ENCODE results near the gene LYPD3.

The LYPD3 gene

DNA sequence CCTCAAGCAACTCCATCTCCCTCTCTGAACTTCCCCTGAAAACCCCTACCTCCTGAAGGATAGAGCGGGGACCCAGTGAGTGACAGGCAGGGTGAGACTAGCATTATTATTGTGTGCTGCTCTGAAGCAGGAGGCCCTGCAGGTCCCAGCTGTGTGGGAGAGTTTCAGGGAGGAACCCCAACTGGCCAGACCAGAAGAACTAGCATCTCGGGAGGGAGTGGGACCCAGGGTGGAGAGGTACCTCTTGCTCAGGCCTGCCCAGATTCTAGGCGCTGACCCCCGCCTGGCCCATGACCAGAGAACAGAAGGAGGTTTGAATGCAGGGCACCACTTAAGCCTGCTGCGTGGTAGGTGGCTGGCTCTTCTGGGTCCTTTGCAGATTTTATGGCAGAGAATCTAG, 5.7 kb upstream of the LYPD3 start:
- TF ChIP-seq, protein P1, sequence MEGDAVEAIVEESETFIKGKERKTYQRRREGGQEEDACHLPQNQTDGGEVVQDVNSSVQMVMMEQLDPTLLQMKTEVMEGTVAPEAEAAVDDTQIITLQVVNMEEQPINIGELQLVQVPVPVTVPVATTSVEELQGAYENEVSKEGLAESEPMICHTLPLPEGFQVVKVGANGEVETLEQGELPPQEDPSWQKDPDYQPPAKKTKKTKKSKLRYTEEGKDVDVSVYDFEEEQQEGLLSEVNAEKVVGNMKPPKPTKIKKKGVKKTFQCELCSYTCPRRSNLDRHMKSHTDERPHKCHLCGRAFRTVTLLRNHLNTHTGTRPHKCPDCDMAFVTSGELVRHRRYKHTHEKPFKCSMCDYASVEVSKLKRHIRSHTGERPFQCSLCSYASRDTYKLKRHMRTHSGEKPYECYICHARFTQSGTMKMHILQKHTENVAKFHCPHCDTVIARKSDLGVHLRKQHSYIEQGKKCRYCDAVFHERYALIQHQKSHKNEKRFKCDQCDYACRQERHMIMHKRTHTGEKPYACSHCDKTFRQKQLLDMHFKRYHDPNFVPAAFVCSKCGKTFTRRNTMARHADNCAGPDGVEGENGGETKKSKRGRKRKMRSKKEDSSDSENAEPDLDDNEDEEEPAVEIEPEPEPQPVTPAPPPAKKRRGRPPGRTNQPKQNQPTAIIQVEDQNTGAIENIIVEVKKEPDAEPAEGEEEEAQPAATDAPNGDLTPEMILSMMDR (IDR thresholded peaks at IDR 0.05; ENCODE audit: low read depth, low read length): no peak
- DNase-seq (ENCODE audit: low read depth in 2 of 2): no peak

DNA sequence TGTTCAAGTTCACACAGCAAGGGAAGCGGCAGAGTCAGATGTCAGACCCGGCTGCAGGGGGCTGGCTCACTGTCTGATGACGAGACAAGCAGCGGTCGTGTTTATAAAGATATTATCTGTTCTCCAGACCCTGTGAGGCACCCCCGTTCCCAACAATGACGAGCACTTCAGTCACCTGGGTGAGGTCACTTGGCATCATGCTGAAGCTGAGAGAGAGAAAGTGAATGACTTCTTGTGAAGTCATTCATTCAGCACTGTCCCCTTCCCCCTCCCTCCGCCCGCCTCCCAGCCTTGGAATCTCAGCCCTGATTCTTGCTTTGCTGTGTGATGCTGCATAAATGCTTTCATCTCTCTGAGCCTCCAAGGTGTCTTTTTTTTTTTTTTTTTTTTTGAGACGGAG, 4.9 kb upstream of the LYPD3 start:
- peak in 1 of 2 donors; percentile 71 for DNase-seq (ENCODE audit: low read depth in 2 of 2)
- H3K4me3 ChIP-seq (replicated peaks in 1 of 2; ENCODE audit: low read depth in 2 of 2, low read length in 2 of 2): no peak overlapping the region
- TF ChIP-seq, protein P1 (IDR thresholded peaks at IDR 0.05; ENCODE audit: low read depth, low read length): no peak

More for the DNA sequence above, 5.7 kb upstream of the LYPD3 start:
- no peak overlapping the region for H3K4me3 ChIP-seq (replicated peaks in 1 of 2; ENCODE audit: low read depth in 2 of 2, low read length in 2 of 2)

DNA sequence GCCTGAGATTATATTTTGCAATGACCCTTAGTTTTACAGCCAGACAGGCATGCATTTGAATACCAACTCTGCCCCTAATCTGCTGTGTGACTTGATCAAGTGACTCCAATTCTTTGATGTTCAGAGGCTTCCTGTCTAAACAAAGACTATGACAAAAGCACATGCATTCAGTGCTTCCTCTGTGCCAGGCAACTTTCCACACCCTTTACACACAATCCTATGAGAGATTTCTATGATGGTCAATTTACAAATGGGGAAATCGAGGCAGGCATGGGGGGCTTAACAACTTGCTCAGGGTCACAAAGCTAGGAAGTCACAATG, 3.7 kb upstream of the LYPD3 start:
- TF ChIP-seq, protein P1 (IDR thresholded peaks at IDR 0.05; ENCODE audit: low read depth, low read length): no peak
- no peak overlapping the region for H3K4me3 ChIP-seq (replicated peaks in 1 of 2; ENCODE audit: low read depth in 2 of 2, low read length in 2 of 2)
- peak in 1 of 2 donors; percentile 20 for DNase-seq (ENCODE audit: low read depth in 2 of 2)

DNA sequence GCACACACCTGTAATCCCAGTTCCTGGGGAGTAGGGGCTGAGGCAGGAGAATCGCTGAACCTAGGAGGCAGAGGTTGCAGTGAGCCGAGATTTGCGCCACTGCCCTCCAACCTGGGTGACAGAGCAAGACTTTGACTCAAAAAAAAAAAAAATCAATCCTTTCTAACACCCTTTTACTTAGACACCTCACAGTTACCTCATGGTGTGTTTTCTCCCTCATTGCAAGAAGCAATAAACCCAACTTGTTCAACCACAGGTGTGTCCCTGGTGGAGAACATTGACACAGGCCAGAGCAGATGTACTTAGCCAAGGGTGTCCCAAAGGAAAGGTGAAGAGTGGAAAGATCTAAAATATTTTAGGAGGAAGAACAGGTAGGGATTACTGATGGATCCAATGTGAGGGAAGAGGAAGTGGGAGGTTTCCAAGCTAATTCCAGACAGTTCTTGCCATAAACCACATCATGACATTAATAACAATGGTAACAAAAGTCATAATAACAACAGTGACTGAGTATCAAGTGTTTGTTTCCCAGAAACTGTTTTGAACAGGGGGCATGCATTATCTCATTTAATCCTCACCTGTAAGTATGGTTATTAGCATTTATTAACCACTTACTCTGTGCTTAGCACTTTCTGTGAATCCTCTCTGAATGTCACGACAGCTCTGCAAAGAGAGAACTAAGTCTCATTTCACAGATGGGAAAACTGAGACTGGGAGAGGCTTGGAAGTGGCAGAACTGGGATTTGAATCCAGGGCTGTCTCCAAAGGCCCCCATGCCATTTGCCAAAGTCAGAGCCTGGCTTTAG, 3.1 kb upstream of the LYPD3 start:
- TF ChIP-seq, protein P1 (IDR thresholded peaks at IDR 0.05; ENCODE audit: low read depth, low read length): no peak
- no peak for DNase-seq (ENCODE audit: low read depth in 2 of 2)
- H3K4me3 ChIP-seq (replicated peaks in 1 of 2; ENCODE audit: low read depth in 2 of 2, low read length in 2 of 2): no peak overlapping the region

DNA sequence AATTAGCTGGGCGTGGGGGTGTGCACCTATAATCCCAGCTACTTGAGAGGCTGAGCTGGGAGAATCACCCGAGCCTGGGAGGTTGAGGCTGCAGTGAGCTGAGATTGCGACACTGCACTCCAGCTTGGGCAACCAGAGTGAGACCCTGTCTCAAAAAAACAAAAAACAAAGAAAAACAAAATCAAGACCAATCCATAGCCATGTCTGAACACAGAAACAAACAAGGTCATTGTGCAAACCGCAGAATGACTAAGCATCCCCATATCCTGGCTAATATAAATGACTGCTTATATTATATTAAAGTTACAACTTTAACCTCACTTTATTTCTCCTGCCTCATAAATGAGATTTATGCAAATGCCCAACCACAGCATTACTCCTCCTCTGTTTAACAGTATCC, 2.3 kb upstream of the LYPD3 start:
- TF ChIP-seq, protein P1 (IDR thresholded peaks at IDR 0.05; ENCODE audit: low read depth, low read length): no peak
- peak; percentile 46 to 70 for DNase-seq (ENCODE audit: low read depth in 2 of 2)
- no peak overlapping the region for H3K4me3 ChIP-seq (replicated peaks in 1 of 2; ENCODE audit: low read depth in 2 of 2, low read length in 2 of 2)

DNA sequence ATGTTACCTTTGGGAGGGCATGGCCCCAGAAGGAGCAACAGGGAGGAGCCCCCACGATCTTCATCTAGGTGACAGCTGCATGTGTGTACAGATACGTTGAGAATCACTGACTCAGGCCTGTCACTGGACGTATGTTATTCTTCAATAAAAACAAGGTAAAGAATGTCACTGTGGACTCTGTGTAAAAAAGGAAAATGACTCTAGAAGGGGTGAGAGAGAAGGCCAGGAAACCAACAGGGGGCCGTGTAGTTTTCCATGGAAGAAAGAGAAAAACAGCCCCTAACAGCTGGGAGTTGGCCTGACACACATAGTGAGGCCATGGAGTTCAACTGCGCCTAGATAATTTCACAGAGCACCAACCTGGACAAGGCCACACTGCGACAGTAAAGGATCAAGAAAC, 1.9 kb upstream of the LYPD3 start:
- TF ChIP-seq, protein P1 (IDR thresholded peaks at IDR 0.05; ENCODE audit: low read depth, low read length): no peak
- no peak for DNase-seq (ENCODE audit: low read depth in 2 of 2)
- no peak overlapping the region for H3K4me3 ChIP-seq (replicated peaks in 1 of 2; ENCODE audit: low read depth in 2 of 2, low read length in 2 of 2)

DNA sequence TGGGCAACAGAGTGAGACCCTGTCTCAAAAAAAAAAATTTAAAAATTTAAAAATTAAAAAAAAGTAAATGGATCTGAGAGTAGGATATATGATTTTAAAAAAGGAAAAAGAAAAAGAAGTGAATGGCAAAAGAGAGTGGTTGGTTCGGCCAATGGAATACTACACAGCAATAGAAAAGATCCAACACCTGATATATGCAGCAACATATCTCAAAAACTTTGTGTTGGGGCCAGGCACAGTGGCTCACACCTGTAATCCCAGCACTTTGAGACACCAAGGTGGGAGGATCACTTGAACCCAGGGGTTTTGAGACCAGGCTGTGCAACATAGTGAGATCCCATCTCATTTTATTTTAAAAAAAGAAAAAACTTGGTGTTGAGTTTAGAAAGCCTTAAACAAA, 1.4 kb upstream of the LYPD3 start:
- no peak for DNase-seq (ENCODE audit: low read depth in 2 of 2)
- TF ChIP-seq, protein P1 (IDR thresholded peaks at IDR 0.05; ENCODE audit: low read depth, low read length): no peak
- H3K4me3 ChIP-seq (replicated peaks in 1 of 2; ENCODE audit: low read depth in 2 of 2, low read length in 2 of 2): no peak overlapping the region

Measured in cardiac fibroblast (primary cell).